ENCODE measurements around the gene EPHB4.

DNA sequence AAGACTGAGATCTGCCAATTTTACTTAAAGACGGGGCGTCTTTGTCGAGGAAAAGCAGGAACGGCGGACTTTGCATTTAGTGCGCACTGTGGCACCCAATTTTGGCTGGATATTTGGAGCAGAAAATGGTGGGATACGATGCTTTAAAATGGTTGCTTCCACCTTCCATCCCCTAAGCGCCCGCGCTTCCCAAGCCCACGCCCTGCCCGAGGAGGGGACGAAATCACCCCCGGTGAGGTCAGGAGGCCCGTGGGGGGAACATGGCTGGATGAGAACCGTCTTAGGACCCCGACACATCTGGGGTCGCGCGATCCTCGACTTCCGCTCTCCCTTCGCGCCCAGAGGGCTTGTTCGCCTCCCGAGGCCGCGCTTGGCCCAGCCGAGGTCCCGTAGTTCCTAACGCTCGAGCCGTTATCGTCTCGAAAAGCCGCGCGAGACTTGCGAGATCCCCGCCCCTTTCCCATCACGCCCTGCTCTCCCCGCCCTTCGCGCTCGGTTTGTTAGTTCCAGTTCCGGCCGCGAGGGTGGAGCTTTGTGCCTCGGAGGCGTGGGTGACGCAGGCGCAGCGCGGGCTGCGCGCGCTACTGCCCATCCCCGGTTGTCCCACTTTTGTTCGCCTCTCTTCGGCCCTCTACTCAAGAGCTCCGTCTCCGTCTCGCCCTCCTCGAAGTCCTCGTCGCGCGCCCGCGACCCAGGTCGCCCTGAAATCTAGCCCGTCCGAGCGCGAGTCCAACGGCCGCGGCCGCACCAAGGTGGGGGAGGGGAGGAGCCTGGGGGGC lies 47.4 kb upstream of the EPHB4 start, which contains the start of gene SRRT:
- TF ChIP-seq, protein P1, sequence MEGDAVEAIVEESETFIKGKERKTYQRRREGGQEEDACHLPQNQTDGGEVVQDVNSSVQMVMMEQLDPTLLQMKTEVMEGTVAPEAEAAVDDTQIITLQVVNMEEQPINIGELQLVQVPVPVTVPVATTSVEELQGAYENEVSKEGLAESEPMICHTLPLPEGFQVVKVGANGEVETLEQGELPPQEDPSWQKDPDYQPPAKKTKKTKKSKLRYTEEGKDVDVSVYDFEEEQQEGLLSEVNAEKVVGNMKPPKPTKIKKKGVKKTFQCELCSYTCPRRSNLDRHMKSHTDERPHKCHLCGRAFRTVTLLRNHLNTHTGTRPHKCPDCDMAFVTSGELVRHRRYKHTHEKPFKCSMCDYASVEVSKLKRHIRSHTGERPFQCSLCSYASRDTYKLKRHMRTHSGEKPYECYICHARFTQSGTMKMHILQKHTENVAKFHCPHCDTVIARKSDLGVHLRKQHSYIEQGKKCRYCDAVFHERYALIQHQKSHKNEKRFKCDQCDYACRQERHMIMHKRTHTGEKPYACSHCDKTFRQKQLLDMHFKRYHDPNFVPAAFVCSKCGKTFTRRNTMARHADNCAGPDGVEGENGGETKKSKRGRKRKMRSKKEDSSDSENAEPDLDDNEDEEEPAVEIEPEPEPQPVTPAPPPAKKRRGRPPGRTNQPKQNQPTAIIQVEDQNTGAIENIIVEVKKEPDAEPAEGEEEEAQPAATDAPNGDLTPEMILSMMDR (IDR thresholded peaks at IDR 0.05; ENCODE audit: low read length): 0 out of 2 replicates have a peak, but pooled peaks have one; percentile 6
- TF ChIP-seq EZH2 (IDR thresholded peaks at IDR 0.05; ENCODE audit: borderline replicate concordance, low read length): no peak

Measured in OCI-LY1 (cell line).